Activated CD4-positive, alpha-beta memory T cell treated with anti-CD3 and anti-CD28 coated beads, Interleukin-2, amount 10 ng/mL, durations not matched to agents 7 days and 5 days (primary cell): Measurements from ENCODE around the gene UNC45A. TPM values are rescaled to one million over a fixed set of nuclear protein-coding genes. Genes with fewer than 3 reads are reported as not detected.

Experiments used
- total RNA-seq, 2 experiments: library from RNA; stranded (reverse); gene quantifications; one replicate each; pipeline ENCODE4 v1.2.3, GENCODE V29; 2021

The UNC45A gene
- total RNA-seq, 2 experiments from 2014 or later: 71.3 to 75.2 TPM

Other genes with a start within 250 kb of the UNC45A start
- 10 to 100 TPM; 59.4 to 63.7 TPM for gene BLM, start 217.9 kb upstream of the UNC45A start, total RNA-seq
- gene FURIN, start 66.7 kb upstream of the UNC45A start, total RNA-seq: 100 to 1,000 TPM; 550 to 553 TPM
- 10 to 100 TPM; 31.2 to 32.4 TPM for gene FES, start 50.8 kb upstream of the UNC45A start, total RNA-seq
- gene MAN2A2, start 32.0 kb upstream of the UNC45A start, total RNA-seq: 100 to 1,000 TPM; 132 to 133 TPM
- 10 to 100 TPM; 37.6 to 41.7 TPM for gene HDDC3, start 2.7 kb upstream of the UNC45A start, total RNA-seq
- 10 to 100 TPM; 31.3 to 32.8 TPM for gene RCCD1, start 19.6 kb downstream of the UNC45A start, total RNA-seq
- 100 to 1,000 TPM; 158 to 167 TPM for gene PRC1, start 59.2 kb downstream of the UNC45A start, total RNA-seq
- gene VPS33B, start 87.3 kb downstream of the UNC45A start, total RNA-seq: 10 to 100 TPM; 20.8 to 23.5 TPM
- gene SV2B, start 165.0 kb downstream of the UNC45A start, total RNA-seq: under 1 TPM in 1 of 2 experiments, not detected in 1; 0.05 TPM